Fibroblast of skin of scalp (primary cell): Measurements from ENCODE around the gene ZNF223. TPM values are rescaled to one million over a fixed set of nuclear protein-coding genes. Genes with fewer than 3 reads are reported as not detected.

ENCODE experiments used
- DNase-seq: peaks from one replicate; pipeline ENCODE4 v3.0.0-alpha.2; 2013
- polyA plus RNA-seq, 2 experiments: library from polyadenylated mRNA; unstranded; fragments of 120-200 nt; gene quantifications; one replicate each; pipeline ENCODE4 v1.2.1, GENCODE V29; 2013; ENCODE audit not compliant: insufficient read length in 2 of 2

ZNF223 gene
- 2.3 TPM for polyA plus RNA-seq (2013, experiment 1 of 2; ENCODE audit: insufficient read length)
- polyA plus RNA-seq (2013, experiment 2 of 2; ENCODE audit: insufficient read length): 3.1 TPM

DNA sequence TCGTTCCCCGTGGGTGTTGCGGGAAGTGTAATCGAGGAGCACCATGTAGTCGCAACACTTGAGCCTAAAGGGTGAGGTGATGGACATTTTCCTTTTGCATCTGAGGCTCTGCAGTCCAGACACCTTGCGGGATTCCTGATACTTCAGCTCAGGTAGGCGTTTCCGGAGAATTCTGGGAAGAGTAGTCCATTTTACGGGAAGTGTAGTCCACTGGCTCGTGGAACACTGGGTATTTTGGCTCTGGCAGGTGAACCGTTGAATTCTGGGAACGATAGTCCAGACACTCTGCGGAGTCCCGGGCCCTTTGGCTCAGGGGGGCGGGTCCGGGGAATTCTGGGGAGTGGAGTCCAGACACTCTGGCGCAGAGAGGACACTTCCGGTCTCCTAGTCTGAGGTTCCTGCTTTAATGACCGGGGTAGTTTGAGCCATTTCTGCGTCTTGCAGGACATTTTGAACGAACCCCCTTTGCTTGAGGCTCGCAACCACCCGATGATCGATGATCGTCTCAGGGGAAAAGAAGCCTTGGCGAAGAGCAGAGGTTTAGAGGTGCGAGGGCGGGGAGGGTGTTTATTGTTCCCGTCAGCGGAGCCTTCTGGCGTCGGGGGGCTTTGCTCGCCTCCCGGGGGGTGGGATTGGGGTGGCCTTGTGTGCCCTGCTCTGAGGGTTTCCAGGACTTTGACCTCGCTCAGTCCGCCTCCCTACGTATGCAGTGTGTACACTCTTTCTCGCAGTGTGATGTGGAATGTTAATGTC, at the start of gene ZNF223:
Gene ZNF223 (plus strand): TSS at position 387 of the 753 bp plus-strand sequence. CDS start 3,141 bp downstream, outside the sequence.
- peak; percentile 96 for DNase-seq

DNA sequence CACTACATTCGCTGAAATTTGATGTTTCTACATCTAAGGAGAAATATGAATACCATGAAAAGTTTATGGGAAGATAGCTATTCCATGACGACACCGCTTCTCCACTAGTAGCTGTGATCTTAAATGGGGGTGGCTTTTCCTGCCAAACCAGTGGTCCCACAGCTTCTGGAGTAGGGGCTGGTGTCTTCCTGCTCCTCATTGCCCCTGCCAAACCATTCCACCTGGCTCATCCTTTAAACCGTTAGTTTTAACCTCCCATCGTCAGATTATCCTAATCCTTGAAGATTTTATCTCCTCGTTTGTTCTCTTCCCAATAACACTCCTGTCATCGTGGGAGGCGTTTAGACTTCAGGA, 49.6 kb upstream of the ZNF223 start:
- DNase-seq: peak; percentile 14

DNA sequence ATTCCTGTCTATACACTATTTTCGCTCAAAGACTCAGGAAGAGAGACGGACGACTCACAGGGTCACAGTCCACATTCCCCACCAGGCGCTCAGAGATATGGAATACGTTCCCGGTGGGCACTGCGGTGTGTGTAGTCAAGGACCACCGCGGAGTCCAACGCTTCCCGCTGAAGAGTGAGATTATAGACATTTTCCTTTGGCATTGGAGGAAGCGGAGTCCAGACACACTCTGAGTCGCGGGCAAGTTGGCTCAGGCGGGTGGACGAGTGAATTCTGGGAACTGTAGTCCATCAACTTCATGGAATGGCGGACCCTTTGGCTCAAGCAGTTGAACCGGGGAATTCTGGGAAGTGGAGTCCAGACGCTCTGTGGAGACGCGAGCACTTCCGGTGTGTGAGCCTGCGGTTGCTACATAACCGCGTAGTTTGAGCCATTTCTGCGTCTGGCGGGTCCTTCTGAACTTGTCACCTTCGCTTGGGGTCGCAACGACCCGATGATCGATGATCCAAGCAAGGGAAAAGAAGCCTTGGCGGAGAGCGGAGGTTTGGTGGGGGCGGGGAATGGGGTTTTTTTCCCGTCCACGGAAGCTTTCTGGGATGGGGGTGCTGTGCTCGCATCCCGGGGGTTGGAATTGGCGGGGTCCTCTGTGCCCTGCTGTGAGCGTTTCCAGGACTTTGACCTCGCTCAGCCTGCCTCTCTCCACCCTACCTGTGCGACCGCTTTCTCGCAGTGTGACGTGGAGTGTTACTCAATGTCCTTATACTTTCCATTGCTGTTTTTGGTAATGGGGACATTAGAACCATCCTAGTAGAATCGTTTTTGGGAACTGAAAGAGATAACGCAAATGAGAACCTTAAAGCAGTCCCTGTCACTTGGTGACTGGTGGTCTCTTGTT, 49.0 kb upstream of the ZNF223 start, which contains the start of gene ZNF230:
Gene ZNF230 (plus strand): TSS at position 392 of the 895 bp plus-strand sequence. CDS start 4,122 bp downstream, outside the sequence.
- peak; percentile 96 for DNase-seq

DNA sequence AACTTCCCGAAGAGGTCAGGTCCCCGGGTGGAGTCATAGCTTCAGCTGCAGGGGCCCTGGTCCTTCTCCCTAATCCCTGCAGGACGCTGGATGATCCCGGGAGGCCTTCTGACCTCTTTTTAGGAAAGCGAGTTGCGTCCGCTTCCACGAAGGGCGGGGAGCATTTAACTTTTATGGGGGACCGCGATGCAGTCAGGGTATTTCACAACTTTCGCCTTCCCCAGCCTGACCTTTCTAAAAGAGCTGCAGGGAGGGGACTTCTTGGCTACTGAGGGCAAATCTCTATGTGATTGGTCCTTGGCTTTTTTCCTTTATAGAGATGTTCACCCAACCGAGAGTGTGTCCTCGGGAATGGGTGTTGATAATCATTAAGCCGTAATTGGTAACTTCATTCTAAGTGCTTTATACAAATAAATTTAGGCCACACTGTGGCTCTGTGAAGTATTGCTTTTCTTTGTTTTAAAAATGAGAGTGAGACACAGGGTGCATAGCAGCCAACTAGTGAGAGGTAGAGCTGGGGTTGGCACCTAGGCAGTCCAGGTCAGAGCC, 48.3 kb upstream of the ZNF223 start:
- DNase-seq: no peak

DNA sequence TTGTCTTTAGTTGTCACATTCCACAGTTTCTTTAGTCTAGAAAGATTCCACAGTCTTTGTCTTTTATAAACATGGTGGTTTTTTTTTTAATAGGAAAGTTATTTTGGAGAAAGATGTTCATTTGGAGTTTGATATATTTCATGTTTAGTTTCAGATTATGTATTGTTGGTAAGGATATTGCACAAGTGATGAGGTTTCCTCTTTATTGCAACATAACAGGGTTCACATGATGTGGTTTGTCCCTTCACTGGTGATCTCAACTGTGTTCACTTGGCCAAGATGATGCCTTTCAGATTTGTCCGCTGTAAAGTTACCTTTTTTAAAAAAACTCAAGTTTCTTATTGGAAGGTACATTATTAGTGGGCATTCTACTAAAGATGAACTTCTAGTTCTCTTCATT, 45.9 kb upstream of the ZNF223 start:
- DNase-seq: no peak

DNA sequence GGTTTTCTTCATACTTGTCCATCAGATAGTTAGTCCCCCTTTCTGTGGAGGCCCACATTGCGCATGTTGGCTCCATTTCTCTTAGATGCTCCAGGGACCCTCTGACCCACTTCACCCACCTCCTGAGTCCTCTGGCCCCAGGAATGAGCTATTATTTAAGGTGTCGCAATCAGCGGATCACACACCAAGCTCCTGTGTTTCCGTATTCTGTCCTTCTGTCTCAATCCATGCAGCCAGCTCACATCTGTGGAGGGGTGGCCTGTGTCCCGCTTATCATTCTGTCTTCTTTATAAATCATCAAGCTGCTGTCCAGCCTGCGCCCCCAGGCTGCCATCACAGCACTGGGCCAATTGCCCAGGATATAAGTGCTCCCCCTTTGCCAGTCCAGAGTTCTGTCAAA, 44.4 kb upstream of the ZNF223 start:
- DNase-seq: no peak

DNA sequence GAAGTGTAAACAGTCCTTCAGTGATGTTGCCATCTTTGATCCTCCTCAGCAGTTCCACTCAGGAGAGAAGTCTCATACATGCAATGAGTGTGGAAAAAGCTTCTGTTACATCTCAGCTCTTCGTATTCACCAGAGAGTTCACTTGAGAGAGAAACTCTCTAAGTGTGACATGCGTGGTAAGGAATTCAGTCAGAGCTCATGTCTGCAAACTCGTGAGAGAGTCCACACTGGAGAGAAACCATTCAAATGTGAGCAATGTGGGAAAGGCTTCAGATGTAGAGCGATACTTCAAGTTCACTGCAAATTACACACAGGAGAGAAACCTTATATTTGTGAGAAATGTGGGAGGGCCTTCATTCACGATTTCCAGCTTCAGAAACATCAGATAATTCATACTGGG, 41.4 kb upstream of the ZNF223 start:
- no peak for DNase-seq

DNA sequence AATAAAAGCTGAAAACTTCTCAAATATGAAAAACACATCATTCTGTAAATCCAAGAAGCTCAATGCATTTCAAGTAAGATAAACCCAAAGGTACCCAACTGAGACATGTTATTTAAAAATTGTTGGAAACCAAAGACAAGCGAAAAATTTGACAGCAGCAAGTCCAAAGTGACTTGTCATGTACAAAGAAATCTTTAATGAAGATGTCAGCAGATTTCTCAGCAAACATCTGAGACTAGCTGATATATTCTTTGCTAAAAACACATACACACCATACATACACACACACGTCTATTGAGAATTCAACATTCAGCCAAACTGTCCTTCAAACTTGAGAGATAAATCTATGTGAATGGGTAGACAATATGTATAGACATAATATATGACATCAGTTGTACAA, 32.3 kb upstream of the ZNF223 start:
- DNase-seq: no peak

DNA sequence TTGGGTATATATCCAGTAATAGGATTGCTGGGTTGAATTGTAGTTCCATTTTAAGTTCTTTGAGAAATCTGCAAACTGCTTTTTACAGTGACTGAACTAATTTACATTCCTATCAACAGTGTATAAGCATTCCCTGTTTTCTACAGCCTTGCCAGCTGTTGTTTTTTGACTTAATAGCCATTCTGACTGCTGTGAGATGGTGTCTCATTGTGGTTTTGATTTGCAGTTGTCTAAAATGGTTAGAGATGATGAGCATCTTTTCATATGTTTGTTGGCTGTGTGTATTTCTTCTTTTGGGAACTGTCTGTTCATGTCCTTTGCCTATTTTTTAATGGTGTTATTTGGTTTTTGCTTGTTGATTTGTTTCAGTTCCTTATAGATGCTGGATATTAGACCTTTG, 30.6 kb upstream of the ZNF223 start:
- no peak for DNase-seq

DNA sequence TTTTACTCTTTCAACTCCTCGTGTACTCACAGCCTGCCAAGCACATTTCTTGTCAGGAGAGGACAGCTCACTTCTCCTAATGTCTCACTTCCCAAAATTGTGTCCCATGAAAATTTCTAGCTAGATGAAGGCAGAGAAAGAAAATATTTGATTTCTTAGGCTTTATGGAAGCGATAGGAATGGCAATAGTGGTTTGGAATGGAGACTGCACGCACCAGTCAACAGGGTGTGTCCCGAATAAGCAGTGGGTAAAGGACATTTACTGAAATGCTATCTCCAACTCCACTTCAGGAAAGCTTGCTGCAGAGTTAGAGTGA, 27.0 kb upstream of the ZNF223 start:
- no peak for DNase-seq

DNA sequence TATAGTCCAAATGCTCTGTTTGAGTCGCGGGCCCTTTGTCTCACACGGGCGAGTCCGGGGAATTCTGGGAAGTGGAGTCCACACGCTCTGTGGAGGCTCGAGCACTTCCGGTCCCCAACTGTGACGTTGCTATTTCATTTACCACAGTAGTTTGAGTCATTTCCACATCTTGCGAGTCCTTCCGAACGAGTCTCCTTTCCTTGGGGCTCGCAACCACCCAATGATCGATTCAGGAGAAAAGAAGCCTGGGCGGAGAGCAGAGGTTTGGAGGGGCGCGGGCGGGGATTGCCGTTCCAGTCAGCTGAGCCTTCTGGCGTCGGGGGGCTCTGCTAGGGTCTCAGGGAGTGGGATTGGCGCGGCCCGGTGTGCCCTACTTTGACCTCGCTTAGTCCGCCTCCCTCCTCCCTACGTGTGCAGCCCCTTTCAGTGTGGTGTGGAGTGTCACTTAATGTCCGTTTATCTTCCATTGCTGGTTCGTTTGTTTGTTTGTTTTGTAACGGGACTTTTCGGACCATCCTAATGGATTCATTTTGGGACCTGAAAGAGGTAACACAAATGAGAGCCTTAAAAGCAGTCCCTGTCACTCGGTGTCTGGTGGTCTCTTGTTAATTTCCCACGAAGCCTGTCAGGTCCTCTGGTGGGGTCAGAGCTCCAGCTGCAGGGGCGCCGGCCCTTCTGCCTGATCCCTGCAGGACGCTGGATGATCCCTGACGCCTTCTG, 26.5 kb upstream of the ZNF223 start, which contains the start of gene ZNF222:
Gene ZNF222 (plus strand): TSS at position 163 of the 720 bp plus-strand sequence. CDS start 58 bp downstream, at position 221.
- peak; percentile 93 for DNase-seq

DNA sequence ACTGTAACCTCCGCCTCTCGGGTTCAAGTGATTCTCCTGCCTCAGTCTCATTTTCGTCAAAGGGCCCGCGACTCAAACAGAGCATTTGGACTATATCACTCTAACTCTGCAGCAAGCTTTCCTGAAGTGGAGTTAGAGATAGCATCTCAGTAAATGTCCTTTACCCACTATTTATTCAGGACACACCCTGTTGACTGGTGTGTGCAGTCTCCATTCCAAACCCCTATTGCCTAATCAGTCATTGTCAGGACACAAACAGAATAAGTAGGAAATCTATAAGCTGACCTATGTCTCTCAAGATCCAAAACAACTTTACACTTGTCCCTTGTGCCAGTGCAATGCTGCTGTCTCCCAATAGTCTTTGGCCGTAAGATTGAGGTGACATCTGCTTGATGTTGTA, 25.2 kb upstream of the ZNF223 start:
- DNase-seq: no peak

DNA sequence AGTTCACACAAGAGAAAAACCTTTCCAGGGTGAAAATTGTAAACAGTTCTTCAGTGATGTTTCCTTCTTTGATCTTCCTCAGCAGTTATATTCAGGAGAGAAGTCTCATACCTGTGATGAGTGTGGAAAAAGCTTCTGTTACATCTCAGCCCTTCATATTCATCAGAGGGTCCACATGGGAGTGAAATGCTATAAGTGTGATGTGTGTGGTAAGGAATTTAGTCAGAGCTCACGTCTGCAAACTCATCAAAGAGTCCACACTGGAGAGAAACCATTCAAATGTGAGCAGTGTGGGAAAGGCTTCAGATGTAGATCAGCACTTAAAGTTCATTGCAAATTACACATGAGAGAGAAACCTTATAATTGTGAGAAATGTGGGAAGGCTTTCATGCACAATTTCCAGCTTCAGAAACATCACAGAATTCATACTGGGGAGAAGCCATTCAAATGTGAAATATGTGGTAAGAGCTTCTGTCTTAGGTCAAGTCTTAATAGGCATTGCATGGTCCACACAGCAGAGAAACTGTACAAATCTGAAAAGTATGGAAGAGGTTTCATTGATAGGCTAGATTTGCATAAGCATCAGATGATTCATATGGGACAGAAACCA, 19.7 kb upstream of the ZNF223 start:
- DNase-seq: no peak

DNA sequence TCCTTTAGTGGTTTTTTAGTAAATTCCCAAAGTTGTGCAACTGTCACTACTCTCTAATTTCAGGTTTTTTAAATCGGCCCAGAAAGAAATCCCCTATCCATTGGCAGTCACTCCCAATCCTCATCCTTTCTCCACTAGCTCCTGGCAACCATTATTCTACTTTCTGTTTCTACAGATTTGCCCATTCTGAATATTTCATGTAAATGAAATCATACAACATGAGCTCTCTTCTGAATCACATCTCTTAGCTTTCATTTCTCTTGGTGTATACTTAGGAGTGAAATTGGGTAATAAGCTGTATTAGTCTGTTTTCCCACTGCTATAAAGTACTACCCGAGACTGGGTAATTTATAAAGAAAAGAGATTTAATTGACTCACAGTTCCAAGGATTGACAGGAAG, 9.7 kb upstream of the ZNF223 start:
- DNase-seq: no peak

DNA sequence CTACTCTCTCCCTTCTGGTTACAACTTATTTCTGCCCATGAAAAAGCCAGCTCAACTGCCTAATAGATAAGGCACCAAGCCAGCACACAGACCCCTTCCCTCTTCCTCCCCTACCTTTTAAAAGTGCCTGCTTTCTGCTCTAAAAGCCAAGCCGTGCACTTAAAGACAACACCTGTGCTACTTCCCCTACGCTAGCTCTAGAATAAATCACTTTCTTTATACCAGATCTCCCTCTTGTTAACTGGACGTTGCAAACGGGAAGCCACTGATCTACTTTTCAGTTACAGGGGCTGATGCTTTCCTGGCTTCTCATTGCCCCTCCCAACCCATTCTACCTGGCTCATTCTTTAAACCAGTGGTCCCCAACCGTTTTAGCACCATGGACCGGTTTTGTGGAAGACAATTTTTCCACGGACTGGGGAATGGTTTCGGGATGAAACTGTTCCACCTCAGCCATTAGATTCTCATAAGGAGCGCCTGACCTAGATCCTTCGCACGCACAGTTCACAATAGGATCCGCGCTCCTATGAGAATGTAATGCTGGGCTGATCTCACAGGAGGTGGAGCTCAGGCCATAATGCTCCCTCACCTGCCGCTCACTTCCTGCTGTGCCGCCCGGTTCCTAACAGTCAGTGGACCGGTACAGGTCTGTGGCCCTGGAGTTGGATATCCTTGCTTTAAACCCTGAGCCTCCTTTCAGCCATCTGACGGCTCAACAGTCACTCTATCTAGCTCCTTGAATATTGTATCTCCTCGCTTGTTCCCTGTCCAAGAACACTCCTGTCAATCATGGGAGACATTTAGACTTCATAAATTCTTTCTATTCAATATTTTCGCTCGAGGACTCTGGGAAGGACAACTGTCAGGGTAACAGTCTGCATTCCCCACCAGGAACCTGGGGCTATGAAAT, 841 bp upstream of the ZNF223 start:
- DNase-seq: no peak

DNA sequence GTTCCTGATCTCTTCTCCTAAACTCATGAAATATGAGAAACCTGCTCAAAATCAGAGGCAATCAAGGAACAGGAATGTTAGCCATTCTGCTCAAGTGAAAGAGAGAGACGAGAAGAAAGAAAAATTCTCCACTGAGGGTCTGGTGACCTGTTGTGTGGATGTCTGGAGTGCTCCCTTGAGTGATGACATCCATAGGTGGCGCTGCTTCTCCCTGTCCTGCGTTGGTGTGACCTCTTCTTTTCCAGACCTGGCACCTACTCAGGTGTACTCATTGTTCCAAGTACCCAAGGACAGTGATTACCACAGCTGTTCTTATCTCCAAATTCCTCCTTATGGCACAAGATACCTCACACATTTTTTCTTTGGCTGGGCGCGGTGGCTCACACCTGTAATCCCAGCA, 4.0 kb downstream of the ZNF223 start:
- no peak for DNase-seq

DNA sequence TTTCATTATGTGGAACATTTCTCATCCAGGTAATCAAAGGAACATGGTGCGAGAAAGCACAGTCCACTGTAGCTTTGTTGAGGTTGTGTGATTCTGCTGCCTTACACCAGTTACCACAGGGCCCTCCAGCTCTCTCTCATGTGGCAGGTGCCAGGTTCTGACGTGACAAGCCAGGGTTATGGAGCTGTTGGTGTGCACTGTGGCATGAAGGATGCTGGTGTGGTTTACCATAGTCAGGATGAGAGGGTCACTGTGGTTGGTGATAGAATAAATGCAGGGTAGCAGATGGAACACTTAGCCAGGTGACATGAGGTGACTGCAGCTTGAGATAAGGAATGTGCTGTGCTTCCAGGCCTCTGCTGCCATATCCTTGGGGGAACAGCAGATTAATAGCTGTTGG, 7.4 kb downstream of the ZNF223 start:
- DNase-seq: no peak

DNA sequence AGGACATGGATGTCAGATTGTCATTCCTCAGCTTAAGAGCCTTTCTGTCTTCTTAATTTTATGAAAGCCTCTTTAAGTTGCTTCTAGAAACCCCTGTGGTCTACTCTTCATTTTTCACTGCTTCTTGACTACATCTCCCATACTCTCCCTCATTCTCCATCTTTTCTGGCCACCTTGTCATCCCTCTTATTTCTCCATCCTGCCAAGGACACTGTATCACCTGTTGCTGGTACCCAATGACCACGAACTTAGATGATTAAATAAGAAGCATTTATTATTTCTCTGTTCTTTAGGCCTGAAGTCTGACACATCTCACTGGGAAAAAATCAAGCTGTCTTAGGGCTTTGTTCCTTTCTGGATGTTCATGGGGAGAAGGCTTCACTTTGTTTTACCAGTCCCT, 9.2 kb downstream of the ZNF223 start:
- DNase-seq: no peak

DNA sequence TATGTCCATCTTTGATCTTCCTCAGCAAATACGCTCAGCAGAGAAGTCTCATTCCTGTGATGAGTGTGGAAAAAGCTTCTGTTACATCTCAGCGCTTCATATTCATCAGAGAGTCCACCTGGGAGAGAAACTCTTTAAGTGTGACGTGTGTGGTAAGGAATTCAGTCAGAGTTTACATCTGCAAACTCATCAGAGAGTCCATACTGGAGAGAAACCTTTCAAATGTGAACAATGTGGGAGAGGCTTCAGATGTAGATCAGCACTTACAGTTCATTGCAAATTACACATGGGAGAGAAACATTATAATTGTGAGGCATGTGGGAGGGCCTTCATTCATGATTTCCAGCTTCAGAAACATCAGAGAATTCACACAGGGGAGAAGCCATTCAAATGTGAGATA, 14.5 kb downstream of the ZNF223 start:
- DNase-seq: no peak

DNA sequence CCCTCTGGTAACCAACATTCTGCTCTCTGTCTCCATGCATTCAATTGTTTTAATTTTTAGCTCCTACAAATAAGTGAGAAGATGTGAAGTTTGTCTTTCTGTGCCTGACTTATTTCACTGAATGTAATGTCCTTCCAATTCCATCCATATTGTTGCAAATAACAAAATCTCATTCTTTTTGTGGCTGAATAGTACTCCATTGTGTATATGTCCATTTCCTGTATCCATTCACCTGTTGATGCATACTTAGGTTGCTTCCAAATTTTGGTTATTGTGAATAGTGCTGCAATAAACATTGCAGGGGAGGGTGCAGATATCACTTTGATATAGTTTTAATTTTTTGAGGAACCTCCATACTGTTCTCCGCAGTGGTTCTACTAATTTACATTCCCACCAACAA, 17.6 kb downstream of the ZNF223 start:
- DNase-seq: no peak
